A549 (cell line): Measurements from ENCODE around the gene PHF21B.

ENCODE experiments used
- CBX2 ChIP-seq: fragments of 200-600 bp; sonication (generic); IDR thresholded peaks from 2 replicates; pipeline ENCODE4 v1.6.1; 2016; ENCODE audit warnings: low read depth, mild to moderate bottlenecking, borderline replicate concordance
- CTCF ChIP-seq: fragments of >200 bp; sonication (Bioruptor Twin); formaldehyde crosslinking; IDR thresholded peaks from 3 replicates; pipeline ENCODE4 v1.5.1; 2016
- ELK1 ChIP-seq: fragments of 150-350 bp; IDR thresholded peaks from 2 replicates; pipeline ENCODE4 v1.6.1; 2014; ENCODE audit warnings: low read depth, mild to moderate bottlenecking, low read length
- EP300 ChIP-seq, 2 experiments: fragments of >200 bp; sonication (Bioruptor Twin); formaldehyde crosslinking; IDR thresholded peaks; 2 replicates in 1 of 2; 3 replicates in 1 of 2; pipeline ENCODE4 v1.6.1; 2016 to 2017
- HDAC2 ChIP-seq: fragments of 200-600 bp; sonication (generic); IDR thresholded peaks from 2 replicates; pipeline ENCODE4 v1.6.1; 2016
- HOXA7 ChIP-seq: fragments of 250-450 bp; sonication (Bioruptor Pico); IDR thresholded peaks from 2 replicates; pipeline ENCODE4 v1.5.0; 2020; ENCODE audit warnings: mild to moderate bottlenecking, moderate library complexity
- KDM5A ChIP-seq: fragments of 200-600 bp; sonication (generic); IDR thresholded peaks from 2 replicates; pipeline ENCODE4 v1.6.1; 2016; ENCODE audit warnings: antibody characterized with exemption, mild to moderate bottlenecking
- MYC ChIP-seq: IDR thresholded peaks from 2 replicates; pipeline ENCODE4 v1.6.1; 2012; ENCODE audit warnings: mild to moderate bottlenecking, inconsistent platforms, low read length, improper control_type of control experiment, borderline replicate concordance
- POLR2AphosphoS2 ChIP-seq: conservative IDR thresholded peaks from 2 replicates; pipeline ENCODE4 v1.6.1; 2012; ENCODE audit warnings: low read length, improper control_type of control experiment, inconsistent platforms
- RAD21 ChIP-seq, 2 experiments: fragments of >200 bp in 1 of 2; sonication (Bioruptor Twin) in 1 of 2; formaldehyde crosslinking in 1 of 2; IDR thresholded peaks in 1 of 2; conservative IDR thresholded peaks in 1 of 2; 2 replicates in 1 of 2; 3 replicates in 1 of 2; pipeline ENCODE4 v1.6.1; 2012 to 2018; ENCODE audit warnings: inconsistent platforms in 1 of 2

GRCh38 chr22:44884968-44885805 lies 124.6 kb downstream of the PHF21B start:
- TF ChIP-seq EP300 (IDR thresholded peaks at IDR 0.05) = no peak
- TF ChIP-seq HOXA7 (CRISPR knock-in tag) = no peak
- TF ChIP-seq CTCF = no peak
- TF ChIP-seq ELK1 = no peak
- no peak for TF ChIP-seq KDM5A
- TF ChIP-seq CBX2 = no peak
- no peak for TF ChIP-seq RAD21 (conservative IDR thresholded peaks at IDR 0.05 in 1 of 2, IDR thresholded peaks at IDR 0.05 in 1 of 2)
- TF ChIP-seq POLR2AphosphoS2 = no peak
- TF ChIP-seq MYC = no peak
- no peak for TF ChIP-seq HDAC2
